ENCODE results near the gene NAPG. TPM values are rescaled to one million over a fixed set of nuclear protein-coding genes. Genes with fewer than 3 reads are reported as not detected.

Gene NAPG
- total RNA-seq, 1 donor from 2014 or later, result 44.8 TPM

Other genes starting within 250 kb of the NAPG start
- gene APCDD1, start 71.4 kb upstream of the NAPG start, total RNA-seq, result 9.9 TPM

Data from cardiac septum (tissue), 1 donor.